Osteocyte (in vitro differentiated cells): Measurements from ENCODE around the gene RPLP2. TPM values are rescaled to one million over a fixed set of nuclear protein-coding genes. Genes with fewer than 3 reads are reported as not detected.

Source experiments
- DNase-seq: peaks from one replicate; pipeline ENCODE4 v3.0.0; 2021; ENCODE audit warnings: mixed read lengths; ENCODE audit not compliant: unreplicated experiment; ENCODE audit errors: extremely low spot score
- H3K27ac Mint-ChIP-seq: one replicate; pipeline ENCODE4 v1.8.0; 2021; ENCODE audit warnings: mild to moderate bottlenecking, mixed read lengths; ENCODE audit not compliant: unreplicated experiment
- H3K27me3 Mint-ChIP-seq: one replicate; pipeline ENCODE4 v1.8.0; 2021; ENCODE audit warnings: mixed read lengths; ENCODE audit not compliant: unreplicated experiment
- H3K36me3 Mint-ChIP-seq: one replicate; pipeline ENCODE4 v1.8.0; 2021; ENCODE audit warnings: mixed read lengths; ENCODE audit not compliant: unreplicated experiment
- H3K4me1 Mint-ChIP-seq: one replicate; pipeline ENCODE4 v1.8.0; 2021; ENCODE audit warnings: mixed read lengths; ENCODE audit not compliant: unreplicated experiment
- H3K4me3 Mint-ChIP-seq: one replicate; pipeline ENCODE4 v1.8.0; 2021; ENCODE audit warnings: mild to moderate bottlenecking, moderate library complexity, mixed read lengths; ENCODE audit not compliant: unreplicated experiment
- H3K9me3 Mint-ChIP-seq: one replicate; pipeline ENCODE4 v1.8.0; 2021; ENCODE audit warnings: mixed read lengths; ENCODE audit not compliant: unreplicated experiment
- total RNA-seq: library from RNA; stranded (reverse); gene quantifications from 2 replicates; pipeline ENCODE4 v1.2.1, GENCODE V29; 2021
- TF ChIP-seq, protein P1 (sequence below): fragments of 200-600 bp; sonication (generic); IDR thresholded peaks from 2 replicates; pipeline ENCODE4 v1.5.0; 2021; ENCODE audit warnings: antibody characterized with exemption, mild to moderate bottlenecking, moderate library complexity

Gene RPLP2
- total RNA-seq, 1 donor from 2014 or later = 1,500 TPM

DNA sequence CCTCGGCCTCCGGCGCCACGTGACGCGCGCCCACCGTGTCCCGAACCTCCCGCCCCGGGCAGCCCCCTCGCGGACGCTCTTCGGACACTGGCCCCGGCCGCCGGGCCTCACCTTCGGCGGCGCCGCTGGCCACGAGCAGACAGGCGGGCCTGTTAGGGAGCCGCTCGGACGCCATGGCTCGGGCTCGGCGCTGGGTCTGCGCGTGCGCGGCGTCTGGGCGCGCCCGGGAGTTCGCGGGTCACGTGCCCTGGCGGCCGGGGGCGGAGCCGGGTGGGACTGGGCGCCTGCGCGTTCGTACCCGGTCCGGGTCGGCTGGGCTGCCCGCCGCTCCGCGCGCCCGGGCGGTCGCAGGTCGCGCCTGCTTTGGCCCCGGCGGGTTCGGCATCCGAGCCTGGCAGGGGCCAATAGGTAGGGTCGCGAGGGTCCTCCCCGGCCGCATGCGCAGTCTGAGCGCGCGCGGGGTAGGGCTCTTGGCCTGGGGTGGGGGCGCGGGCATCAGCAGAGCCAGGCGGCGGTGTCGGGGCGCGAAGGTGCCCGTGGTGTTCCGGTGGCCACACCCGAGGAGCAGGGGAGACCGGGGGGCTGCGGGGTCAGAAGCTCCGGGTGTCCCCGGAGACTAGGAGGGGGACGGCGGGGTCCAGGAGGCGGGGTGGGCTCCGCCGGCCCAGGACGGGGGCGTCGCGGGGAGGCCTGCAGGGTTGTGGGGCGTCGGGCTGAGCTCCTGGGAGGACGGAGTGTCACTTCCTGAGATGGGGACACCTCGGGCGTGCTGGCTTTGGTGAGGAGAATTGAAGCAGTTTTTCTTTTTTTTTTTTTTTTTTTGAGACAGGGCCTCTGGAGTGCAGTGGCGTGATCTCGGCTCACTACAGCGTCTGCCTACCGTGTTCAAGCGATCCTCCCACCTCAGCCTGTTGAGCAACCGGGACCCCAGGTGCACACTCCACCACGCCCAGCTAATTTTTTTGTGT is 32.2 kb upstream of the RPLP2 start, which contains the start of gene GATD1:
Gene GATD1 (minus strand): TSS at position 200 of the 968 bp plus-strand sequence. CDS start 25 bp downstream, at position 175.
- H3K27me3 Mint-ChIP-seq = no peaks in the 10 kb centered on the region
- H3K27ac Mint-ChIP-seq = peak within 1 kb of the TSS; percentile 88
- no peaks in the 10 kb centered on the region for H3K9me3 Mint-ChIP-seq
- peak within 1 kb of the TSS; percentile 86 for H3K4me3 Mint-ChIP-seq
- TF ChIP-seq, protein P1, sequence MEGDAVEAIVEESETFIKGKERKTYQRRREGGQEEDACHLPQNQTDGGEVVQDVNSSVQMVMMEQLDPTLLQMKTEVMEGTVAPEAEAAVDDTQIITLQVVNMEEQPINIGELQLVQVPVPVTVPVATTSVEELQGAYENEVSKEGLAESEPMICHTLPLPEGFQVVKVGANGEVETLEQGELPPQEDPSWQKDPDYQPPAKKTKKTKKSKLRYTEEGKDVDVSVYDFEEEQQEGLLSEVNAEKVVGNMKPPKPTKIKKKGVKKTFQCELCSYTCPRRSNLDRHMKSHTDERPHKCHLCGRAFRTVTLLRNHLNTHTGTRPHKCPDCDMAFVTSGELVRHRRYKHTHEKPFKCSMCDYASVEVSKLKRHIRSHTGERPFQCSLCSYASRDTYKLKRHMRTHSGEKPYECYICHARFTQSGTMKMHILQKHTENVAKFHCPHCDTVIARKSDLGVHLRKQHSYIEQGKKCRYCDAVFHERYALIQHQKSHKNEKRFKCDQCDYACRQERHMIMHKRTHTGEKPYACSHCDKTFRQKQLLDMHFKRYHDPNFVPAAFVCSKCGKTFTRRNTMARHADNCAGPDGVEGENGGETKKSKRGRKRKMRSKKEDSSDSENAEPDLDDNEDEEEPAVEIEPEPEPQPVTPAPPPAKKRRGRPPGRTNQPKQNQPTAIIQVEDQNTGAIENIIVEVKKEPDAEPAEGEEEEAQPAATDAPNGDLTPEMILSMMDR = no peak
- no peaks in the 10 kb centered on the region for H3K36me3 Mint-ChIP-seq
- DNase-seq = peak; percentile 98
- H3K4me1 Mint-ChIP-seq = peaks cover 23% of the 10 kb centered on the region

DNA sequence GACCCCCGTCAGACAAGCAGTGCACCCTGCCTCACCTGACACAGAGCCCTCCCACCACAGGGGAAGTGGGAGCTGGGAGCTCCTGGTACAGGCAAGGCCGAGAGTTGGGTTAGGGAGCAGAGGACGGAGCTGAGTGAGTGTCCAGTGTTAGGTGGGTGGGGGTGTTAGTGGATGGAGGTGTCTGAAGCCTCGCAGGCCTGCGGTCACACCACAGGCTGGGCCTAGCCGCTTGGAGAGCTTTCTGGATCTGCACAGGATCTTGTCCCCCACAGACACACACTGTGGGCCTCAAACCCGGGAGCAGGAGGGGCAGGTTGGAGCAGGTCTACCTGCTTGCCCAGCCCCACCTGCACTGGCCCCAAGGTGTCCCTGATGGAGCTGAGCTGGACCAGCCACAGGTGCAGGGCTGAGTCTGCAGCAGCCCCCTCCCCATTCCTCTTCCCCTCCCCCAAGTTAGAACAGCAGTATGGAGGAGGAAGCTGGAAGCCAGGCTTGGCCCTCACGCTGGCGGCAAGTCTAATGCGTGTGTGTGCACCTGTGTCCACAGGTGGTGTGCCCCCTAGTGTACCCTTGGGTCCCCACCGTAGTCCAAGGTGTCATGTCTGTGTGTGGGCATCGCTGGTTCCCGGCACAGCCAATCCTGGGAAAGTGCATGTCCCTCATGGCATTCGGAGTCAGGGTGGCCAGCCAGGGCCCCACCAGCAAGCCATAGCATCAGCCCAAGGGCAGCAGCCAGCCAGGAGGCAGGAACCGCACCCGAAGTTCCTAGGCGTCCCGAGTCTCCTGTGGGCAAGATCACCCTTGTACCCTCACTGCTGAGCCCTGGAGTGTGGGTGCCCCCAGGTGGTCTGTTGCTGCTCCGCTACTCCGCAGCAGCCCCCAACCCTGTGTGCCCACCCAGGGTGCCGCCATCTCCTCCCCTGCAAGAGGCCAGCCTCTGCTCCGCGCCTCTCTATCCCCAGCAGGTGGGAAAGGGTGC is 30.5 kb upstream of the RPLP2 start:
- Mint-ChIP-seq H3K4me1 (peaks cover 32% of the 10 kb centered on the region), H3K9me3 (no peaks in the 10 kb centered on the region), H3K36me3 (peaks cover 3% of the 10 kb centered on the region), H3K4me3 (peak overlapping the region; percentile 42), H3K27ac (no peak overlapping the region), H3K27me3 (no peaks in the 10 kb centered on the region)
- no peak for DNase-seq
- TF ChIP-seq, protein P1 = no peak

DNA sequence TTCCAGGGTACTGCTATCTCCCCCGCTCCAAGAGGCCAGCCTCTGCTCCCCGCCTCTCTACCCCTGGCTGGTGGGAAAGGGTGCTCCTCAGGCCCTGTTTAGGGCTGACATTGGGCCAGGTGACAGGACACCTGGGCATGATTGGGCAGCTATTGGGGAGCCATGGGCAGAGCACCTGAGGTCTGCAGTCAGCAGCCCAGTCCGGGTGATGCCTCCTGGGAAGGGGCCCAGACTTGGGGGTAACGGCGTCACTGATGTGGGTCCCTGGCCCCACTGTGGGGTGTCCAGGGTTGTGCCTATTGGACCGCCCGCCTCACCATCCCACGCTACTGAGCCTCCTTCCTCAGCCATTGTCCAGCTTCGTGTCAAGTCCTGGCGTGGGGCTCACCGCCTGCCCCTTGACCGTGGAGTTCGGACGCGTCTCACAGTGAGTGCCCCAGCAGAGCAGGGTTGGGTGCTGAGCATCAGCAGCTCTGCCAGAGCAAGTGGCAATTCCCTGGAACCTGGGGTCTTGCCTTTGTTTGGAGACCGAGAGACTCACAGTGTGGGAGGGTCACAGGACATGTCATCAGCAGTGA is 29.7 kb upstream of the RPLP2 start:
- H3K4me1 Mint-ChIP-seq = peaks cover 26% of the 10 kb centered on the region
- H3K27me3 Mint-ChIP-seq = no peaks in the 10 kb centered on the region
- no peaks in the 10 kb centered on the region for H3K9me3 Mint-ChIP-seq
- H3K36me3 Mint-ChIP-seq = peaks cover 3% of the 10 kb centered on the region
- no peak overlapping the region for H3K4me3 Mint-ChIP-seq
- no peak overlapping the region for H3K27ac Mint-ChIP-seq
- TF ChIP-seq, protein P1 = no peak
- DNase-seq = no peak

DNA sequence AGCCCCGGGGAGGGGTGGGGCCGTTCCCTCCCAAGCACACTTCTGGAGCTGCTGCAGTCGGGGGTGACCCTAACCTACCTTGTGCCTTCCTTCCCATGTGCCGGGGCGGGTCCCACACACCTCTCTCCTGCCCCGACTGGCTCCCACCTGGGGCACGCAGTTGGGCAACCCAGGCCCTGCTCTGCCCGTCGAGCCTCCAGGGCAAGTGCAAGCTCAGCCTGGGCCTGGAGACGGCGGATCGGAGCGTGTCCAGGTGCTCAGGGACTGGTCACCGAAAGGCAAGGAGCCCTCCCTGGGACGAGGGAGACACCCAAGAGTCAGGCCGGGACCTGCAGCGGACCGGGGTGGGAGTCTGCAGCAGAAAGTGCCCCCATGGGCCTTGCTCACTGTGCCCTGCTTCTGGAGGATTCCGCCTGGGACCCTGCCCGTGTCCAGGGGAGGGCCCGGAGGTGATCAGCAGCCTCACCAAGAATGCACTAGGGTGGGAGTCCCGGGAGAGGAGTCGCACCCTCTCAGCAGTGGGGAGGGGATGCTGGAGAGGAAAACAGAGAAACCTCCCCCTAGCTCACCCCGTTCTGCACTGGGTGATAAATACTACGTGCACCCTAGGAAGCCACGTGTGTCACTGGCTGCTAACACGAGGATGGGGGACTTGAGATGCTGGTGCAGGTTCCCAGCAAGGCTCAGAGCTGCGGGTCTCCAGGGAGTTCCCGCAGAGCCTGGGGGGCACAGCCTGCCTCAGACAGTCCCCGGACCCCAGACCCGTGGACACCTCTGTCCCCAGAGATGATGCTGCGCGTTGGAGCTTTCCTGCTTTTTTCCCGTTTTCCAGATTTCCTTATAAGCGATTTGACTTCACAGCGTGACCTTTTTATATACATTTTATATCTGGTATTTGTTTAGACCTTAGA is 27.2 kb upstream of the RPLP2 start:
- H3K36me3 Mint-ChIP-seq = peaks cover 3% of the 10 kb centered on the region
- no peaks in the 10 kb centered on the region for H3K9me3 Mint-ChIP-seq
- H3K27ac Mint-ChIP-seq = peak overlapping the region; percentile 80
- no peak for DNase-seq
- TF ChIP-seq, protein P1 = no peak
- H3K27me3 Mint-ChIP-seq = no peaks in the 10 kb centered on the region
- no peak overlapping the region for H3K4me3 Mint-ChIP-seq
- peaks cover 12% of the 10 kb centered on the region for H3K4me1 Mint-ChIP-seq
